IPS DF 4.7 (cell line): ENCODE data around the gene ARSG.

Experiments used
- DNase-seq: peaks from one replicate; pipeline ENCODE4 v3.0.0-alpha.2; 2013; ENCODE audit warnings: low spot score; ENCODE audit errors: extremely low read depth

Gene ARSG

GRCh38 chr17:68427575-68427974 lies 136.3 kb downstream of the ARSG start:
- DNase-seq, result no peak

GRCh38 chr17:68428498-68429172 lies 137.3 kb downstream of the ARSG start:
- no peak for DNase-seq

- DNase-seq, result no peak
Observed at GRCh38 chr17:68429881-68430280, 138.6 kb downstream of the ARSG start.

GRCh38 chr17:68431045-68431608 lies 139.8 kb downstream of the ARSG start:
- DNase-seq, result no peak

GRCh38 chr17:68431661-68432071 lies 140.4 kb downstream of the ARSG start:
- no peak for DNase-seq

GRCh38 chr17:68432086-68432864 lies 141.0 kb downstream of the ARSG start:
- no peak for DNase-seq

GRCh38 chr17:68433211-68433610 lies 141.9 kb downstream of the ARSG start:
- no peak for DNase-seq

GRCh38 chr17:68433911-68434508 lies 142.7 kb downstream of the ARSG start:
- no peak for DNase-seq

GRCh38 chr17:68435361-68435760 lies 144.1 kb downstream of the ARSG start:
- DNase-seq, result no peak

GRCh38 chr17:68435876-68436842 lies 144.9 kb downstream of the ARSG start:
- DNase-seq, result peak; percentile 53

- no peak for DNase-seq
Observed at GRCh38 chr17:68437979-68438822, 146.9 kb downstream of the ARSG start.

GRCh38 chr17:68439656-68440290 lies 148.5 kb downstream of the ARSG start:
- DNase-seq, result no peak

- no peak for DNase-seq
Observed at GRCh38 chr17:68440526-68440925, 149.2 kb downstream of the ARSG start.

- no peak for DNase-seq
Observed at GRCh38 chr17:68441070-68441770, 149.9 kb downstream of the ARSG start.

- no peak for DNase-seq
Observed at GRCh38 chr17:68443972-68444464, 152.7 kb downstream of the ARSG start.

- DNase-seq, result no peak
Observed at GRCh38 chr17:68445671-68446070, 154.4 kb downstream of the ARSG start.

- DNase-seq, result no peak
Observed at GRCh38 chr17:68446626-68447041, 155.3 kb downstream of the ARSG start.

- no peak for DNase-seq
Observed at GRCh38 chr17:68449021-68449739, 157.9 kb downstream of the ARSG start.
